Neural progenitor cell (in vitro differentiated cells): ENCODE measurements around the gene CMC1.

ENCODE experiments used
- EZH2 ChIP-seq: fragments of 200-600 bp; sonication (generic); IDR thresholded peaks from 2 replicates; pipeline ENCODE4 v1.6.1; 2017; ENCODE audit warnings: antibody characterized with exemption, mild to moderate bottlenecking, moderate library complexity
- TF ChIP-seq, protein P1 (sequence below): fragments of 200-600 bp; sonication (generic); IDR thresholded peaks from 2 replicates; pipeline ENCODE4 v1.5.1; 2017; ENCODE audit warnings: antibody characterized with exemption, mild to moderate bottlenecking

DNA sequence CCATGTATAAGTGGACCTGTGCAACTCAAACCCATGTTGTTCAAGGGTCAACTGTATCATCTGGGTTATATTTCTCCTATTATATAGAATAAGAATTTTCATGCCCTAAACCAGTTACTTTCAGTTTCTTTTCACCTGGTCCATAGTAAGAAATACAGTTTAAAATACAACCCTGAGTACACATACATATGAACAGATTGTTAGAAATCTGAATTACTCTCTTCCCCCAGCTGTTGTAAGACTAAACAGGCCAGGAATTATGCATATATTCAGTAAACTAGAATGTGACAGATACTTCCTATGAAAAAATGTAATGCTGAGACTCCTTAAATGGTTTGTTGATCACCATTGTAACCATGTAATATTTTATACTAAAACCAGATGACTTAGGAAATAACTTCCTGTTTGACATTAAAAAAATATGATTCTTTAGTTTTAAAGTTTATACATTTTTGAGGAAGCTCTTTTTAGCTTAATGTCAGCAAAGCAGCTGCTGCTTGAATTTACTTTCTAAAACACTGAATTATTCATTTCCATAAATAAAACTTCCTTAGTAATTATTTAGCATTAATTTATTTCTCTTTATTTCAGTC, 54.6 kb downstream of the CMC1 start:
- TF ChIP-seq, protein P1, sequence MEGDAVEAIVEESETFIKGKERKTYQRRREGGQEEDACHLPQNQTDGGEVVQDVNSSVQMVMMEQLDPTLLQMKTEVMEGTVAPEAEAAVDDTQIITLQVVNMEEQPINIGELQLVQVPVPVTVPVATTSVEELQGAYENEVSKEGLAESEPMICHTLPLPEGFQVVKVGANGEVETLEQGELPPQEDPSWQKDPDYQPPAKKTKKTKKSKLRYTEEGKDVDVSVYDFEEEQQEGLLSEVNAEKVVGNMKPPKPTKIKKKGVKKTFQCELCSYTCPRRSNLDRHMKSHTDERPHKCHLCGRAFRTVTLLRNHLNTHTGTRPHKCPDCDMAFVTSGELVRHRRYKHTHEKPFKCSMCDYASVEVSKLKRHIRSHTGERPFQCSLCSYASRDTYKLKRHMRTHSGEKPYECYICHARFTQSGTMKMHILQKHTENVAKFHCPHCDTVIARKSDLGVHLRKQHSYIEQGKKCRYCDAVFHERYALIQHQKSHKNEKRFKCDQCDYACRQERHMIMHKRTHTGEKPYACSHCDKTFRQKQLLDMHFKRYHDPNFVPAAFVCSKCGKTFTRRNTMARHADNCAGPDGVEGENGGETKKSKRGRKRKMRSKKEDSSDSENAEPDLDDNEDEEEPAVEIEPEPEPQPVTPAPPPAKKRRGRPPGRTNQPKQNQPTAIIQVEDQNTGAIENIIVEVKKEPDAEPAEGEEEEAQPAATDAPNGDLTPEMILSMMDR: no peak
- no peak for TF ChIP-seq EZH2
